Measurements from ENCODE around the gene CCND3. TPM values are rescaled to one million over a fixed set of nuclear protein-coding genes. Genes with fewer than 3 reads are reported as not detected.
A peak's percentile ranks its signal among the peaks of the same experiment; 100 is the strongest.

Gene CCND3
- total and polyA plus RNA-seq, 10 of the 15 experiments (the other 5 are each of a cell fraction or from before 2014, with no cell fraction given), result 6.0 to 86.4 (median 31.5) TPM

- Histone ChIP-seq H4K20me1 (ENCODE audit: control insufficient read depth, insufficient read depth) (peaks cover 2% of the 10 kb centered on the region; the same call in 1 of the 2 replicates), H3K4me2 (ENCODE audit: control insufficient read depth, insufficient read depth) (no peak overlapping the region), H3K27me3 (replicated peaks in 1 of 2; ENCODE audit: control insufficient read depth in 2 of 2, insufficient read depth in 2 of 2, low read length in 1 of 2) (no peaks in the 10 kb centered on the region), H3K27ac (ENCODE audit: control insufficient read depth, insufficient read depth) (peak overlapping the region; percentile 60), H3K4me3 (no peak overlapping the region), H2AFZ (ENCODE audit: control insufficient read depth, low read depth, low read length) (no peak overlapping the region), H3K79me2 (ENCODE audit: control insufficient read depth, insufficient read depth, low read length) (peaks cover 21% of the 10 kb centered on the region), H3K36me3 (ENCODE audit: control insufficient read depth in 2 of 2, insufficient read depth in 2 of 2, low read length in 1 of 2) (peaks cover 28 to 33% of the 10 kb centered on the region in 2 experiments), H3K9ac (ENCODE audit: control insufficient read depth, insufficient read depth, low read length) (no peak overlapping the region; the same call in 1 of the 2 replicates), H3K9me3 (replicated peaks; ENCODE audit: control insufficient read depth, insufficient read depth, low read length) (no peaks in the 10 kb centered on the region), H3K4me1 (ENCODE audit: control insufficient read depth, insufficient read depth, low read length) (peaks cover 41% of the 10 kb centered on the region)
- no peak for ATAC-seq
- in situ Hi-C loops (cut with MboI) (loop anchor here (10.0 kb wide), 1 partner anchor 110 kb away; no protein-coding TSS in a partner anchor), intact Hi-C loops (cut with micrococcal nuclease; ENCODE audit: unreplicated experiment) (no loop called here)
- no peak for FAIRE-seq
- ChIA-PET POLR2A (no interaction called here), RAD21 (ENCODE audit: unreplicated experiment) (interaction anchor here (1.3 to 3.4 kb wide), 4 partner anchors 8 to 109 kb away, joined by 4 to 24 read pairs (median 8); partner anchors contain the start of genes BYSL and MED20), SMC1A (ENCODE audit: uncharacterized antibody, unreplicated experiment) (interaction anchor here (0.8 to 12.4 kb wide), 6 partner anchors 32 to 134 kb away, joined by 3 to 138 read pairs (median 3); partner anchors contain the start of genes TAF8 and USP49), CTCF (interaction anchor here (0.7 to 13.2 kb wide), 12 partner anchors 11 to 279 kb away, joined by 3 to 193 read pairs (median 6); partner anchors contain the start of genes BYSL, MED20 and TOMM6)
- DNase-seq (ENCODE audit: low read depth, low spot score), result no peak
- TF ChIP-seq PKNOX1 (IDR thresholded peaks at IDR 0.05) (peak; percentile 57; the same call in 1 of the 2 replicates), LARP7 (IDR thresholded peaks at IDR 0.05) (no peak), TCF12 (IDR thresholded peaks at IDR 0.05; ENCODE audit: low read depth, low read length) (no peak)
- BruUV-seq (replicated peaks), result no TSS peak
- 50% methylated on average over 1 of the region's 1 CpG for WGBS (ENCODE audit: insufficient coverage, insufficient replicate concordance, low lambda C conversion rate, missing lambda C conversion rate)
Measured at GRCh38 chr6:41935193-41935574, 6.4 kb downstream of the CCND3 start.

All from GM12878 (cell line).